Liver (tissue), 9 donors: ENCODE results near the gene DHFR. TPM values are rescaled to one million over a fixed set of nuclear protein-coding genes. Genes with fewer than 3 reads are reported as not detected.

Experiments
- DNase-seq: peaks from one replicate; pipeline ENCODE4 v3.0.0-alpha.2; 2017; ENCODE audit warnings: low spot score
- H3K27ac ChIP-seq, 2 donors: one replicate each; pipeline ENCODE4 v1.7.0; 2013; ENCODE audit warnings: inconsistent platforms in 2 of 2, low read length in 2 of 2, control low read depth in 1 of 2, low read depth in 1 of 2, mild to moderate bottlenecking in 1 of 2
- H3K27me3 ChIP-seq, 4 donors: one replicate each; pipeline versions ENCODE4 v1.6.1 to v1.7.0; 2013; ENCODE audit warnings: low read length in 3 of 4, inconsistent platforms in 1 of 4, mild to moderate bottlenecking in 1 of 4, moderate library complexity in 1 of 4; ENCODE audit not compliant: control insufficient read depth in 4 of 4, insufficient read depth in 4 of 4
- H3K36me3 ChIP-seq, 4 donors: one replicate each; pipeline versions ENCODE4 v1.6.1 to v1.7.0; 2013; ENCODE audit warnings: low read length in 3 of 4, mild to moderate bottlenecking in 3 of 4, low read depth in 1 of 4, moderate library complexity in 1 of 4; ENCODE audit not compliant: control insufficient read depth in 4 of 4, insufficient read depth in 3 of 4
- H3K4me1 ChIP-seq, 4 donors: one replicate each; pipeline versions ENCODE4 v1.6.1 to v1.7.0; 2013; ENCODE audit warnings: low read length in 3 of 4, mild to moderate bottlenecking in 3 of 4, moderate library complexity in 1 of 4; ENCODE audit not compliant: control insufficient read depth in 4 of 4, insufficient read depth in 4 of 4
- H3K4me3 ChIP-seq, 3 donors: one replicate each; pipeline versions ENCODE4 v1.6.1 to v1.7.0; 2013; ENCODE audit warnings: low read length in 3 of 3, control low read depth in 1 of 3, low read depth in 1 of 3, mild to moderate bottlenecking in 1 of 3
- H3K9ac ChIP-seq, 2 donors: one replicate each; pipeline ENCODE4 v1.7.0; 2013; ENCODE audit warnings: low read length in 2 of 2, mild to moderate bottlenecking in 2 of 2, moderate library complexity in 2 of 2, control low read depth in 1 of 2, low read depth in 1 of 2
- H3K9me3 ChIP-seq, 4 donors: one replicate each; pipeline versions ENCODE4 v1.6.1 to v1.7.0; 2013; ENCODE audit warnings: low read length in 3 of 4; ENCODE audit not compliant: control insufficient read depth in 4 of 4
- EGR1 ChIP-seq, 2 donors: IDR thresholded peaks; 2 replicates each; pipeline ENCODE4 v1.6.1; 2016 to 2018; ENCODE audit warnings: antibody characterized with exemption in 2 of 2, low read depth in 2 of 2
- FOXA1 ChIP-seq: IDR thresholded peaks from 2 replicates; pipeline ENCODE4 v1.6.1; 2016; ENCODE audit warnings: antibody characterized with exemption
- FOXA2 ChIP-seq: IDR thresholded peaks from 2 replicates; pipeline ENCODE4 v1.6.1; 2016; ENCODE audit warnings: antibody characterized with exemption
- GABPA ChIP-seq, 2 donors: IDR thresholded peaks in 1 of 2; conservative IDR thresholded peaks in 1 of 2; 2 replicates each; pipeline ENCODE4 v1.6.1; 2016; ENCODE audit warnings: antibody characterized with exemption in 2 of 2, mild to moderate bottlenecking in 1 of 2, moderate library complexity in 1 of 2
- HNF4A ChIP-seq, 2 donors: conservative IDR thresholded peaks; 2 replicates each; pipeline ENCODE4 v1.6.1; 2016; ENCODE audit warnings: antibody characterized with exemption in 2 of 2, mild to moderate bottlenecking in 2 of 2
- HNF4G ChIP-seq: IDR thresholded peaks from 2 replicates; pipeline ENCODE4 v1.6.1; 2016; ENCODE audit warnings: antibody characterized with exemption
- JUND ChIP-seq, 2 donors: IDR thresholded peaks; 2 replicates each; pipeline ENCODE4 v1.6.1; 2016; ENCODE audit warnings: antibody characterized with exemption in 2 of 2
- MAX ChIP-seq: IDR thresholded peaks from 2 replicates; pipeline ENCODE4 v1.6.1; 2016; ENCODE audit warnings: antibody characterized with exemption
- NR2F2 ChIP-seq: IDR thresholded peaks from 2 replicates; pipeline ENCODE4 v1.6.1; 2016; ENCODE audit warnings: antibody characterized with exemption
- RAD21 ChIP-seq, 2 donors: IDR thresholded peaks; 2 replicates each; pipeline ENCODE4 v1.6.1; 2016; ENCODE audit warnings: antibody characterized with exemption in 2 of 2, mild to moderate bottlenecking in 2 of 2
- RXRA ChIP-seq, 2 donors: IDR thresholded peaks; 2 replicates each; pipeline ENCODE4 v1.6.1; 2017 to 2018; ENCODE audit warnings: antibody characterized with exemption in 2 of 2, mild to moderate bottlenecking in 1 of 2
- SP1 ChIP-seq: IDR thresholded peaks from 2 replicates; pipeline ENCODE4 v1.6.1; 2018; ENCODE audit warnings: antibody characterized with exemption, mild to moderate bottlenecking
- TAF1 ChIP-seq: conservative IDR thresholded peaks from 2 replicates; pipeline ENCODE4 v1.6.1; 2016; ENCODE audit warnings: antibody characterized with exemption, mild to moderate bottlenecking
- YY1 ChIP-seq: IDR thresholded peaks from 2 replicates; pipeline ENCODE4 v1.6.1; 2016; ENCODE audit warnings: antibody characterized with exemption, mild to moderate bottlenecking
- WGBS: extraction: QIAGEN DNeasy Blood & Tissue Kit; methylation state at CpG from one replicate; pipeline ENCODE4 v1.1.7; 2013; 5-methylcytosine and 5-hydroxymethylcytosine counted together
- polyA plus RNA-seq, 2 donors: library from polyadenylated mRNA; stranded (reverse) in 1 of 2; unstranded in 1 of 2; fragments of 200-250 nt in 1 of 2; fragments of >200 nt in 1 of 2; fragmentation: Nextera tagmentation in 1 of 2; extraction: Ambion mirVana in 1 of 2; gene quantifications; one replicate each; pipeline versions ENCODE4 v1.2.1 to v1.2.3, GENCODE V29; 2013 to 2015
- total RNA-seq, 2 donors: library from RNA; depleted of rRNA; stranded (reverse); fragments of >200 nt; gene quantifications; one replicate each; pipeline ENCODE4 v1.2.3, GENCODE V29; 2014
- TF ChIP-seq, protein P1 (sequence below): fragments of 150-350 bp; IDR thresholded peaks from 2 replicates; pipeline ENCODE4 v1.5.1; 2017; ENCODE audit warnings: improper control_type of control experiment, low read depth, low read length; ENCODE audit not compliant: missing input control
- TF ChIP-seq, protein P2 (sequence below): IDR thresholded peaks from 2 replicates; pipeline ENCODE4 v1.6.1; 2016; ENCODE audit warnings: antibody characterized with exemption
- TF ChIP-seq, protein P3 (sequence below): IDR thresholded peaks from 2 replicates; pipeline ENCODE4 v1.6.1; 2016; ENCODE audit warnings: antibody characterized with exemption
- TF ChIP-seq, protein P4 (sequence below): IDR thresholded peaks from 2 replicates; pipeline ENCODE4 v1.6.1; 2016; ENCODE audit warnings: antibody characterized with exemption, mild to moderate bottlenecking
- donor health status: healthy.
- donor health status: healthy.
- donor health status: healthy.
- donor health status: healthy.
- donor health status: healthy.

Gene DHFR
- total and polyA plus RNA-seq, 4 donors = 8.9 to 57.7 (median 13.4) TPM

DNA sequence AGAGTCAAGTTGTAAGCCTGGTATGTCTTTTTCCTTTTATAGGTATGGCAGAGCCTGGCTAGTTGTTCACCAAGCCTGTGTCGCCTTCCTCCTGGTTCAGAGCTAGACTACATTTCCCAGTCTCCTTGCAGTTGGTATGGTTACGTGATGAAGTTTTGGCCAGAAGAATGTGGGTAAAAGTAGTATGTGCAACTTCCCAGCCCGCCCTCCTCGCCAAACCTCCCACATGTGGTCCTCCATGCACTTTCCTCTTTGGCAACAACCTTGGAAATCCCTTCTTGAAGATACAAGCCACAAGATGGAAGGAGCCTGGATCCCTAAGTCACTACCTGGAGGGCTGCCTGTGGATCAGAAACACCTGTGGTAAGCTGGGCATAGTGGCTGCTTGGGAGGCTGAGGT, 36.3 kb downstream of the DHFR start:
- no peaks in the 10 kb centered on the region for H3K36me3 ChIP-seq
- WGBS = 97% methylated on average over 4 of the region's 4 CpGs
- no peak overlapping the region for H3K4me3 ChIP-seq
- no peak for DNase-seq
- no peaks in the 10 kb centered on the region for H3K27me3 ChIP-seq
- no peaks in the 10 kb centered on the region for H3K9me3 ChIP-seq
- peaks cover 0 to 2% (median 0%) of the 10 kb centered on the region in 4 donors for H3K4me1 ChIP-seq
- H3K9ac ChIP-seq = no peak overlapping the region
- TF ChIP-seq YY1 (no peak), HNF4A (conservative IDR thresholded peaks at IDR 0.05) (no peak), HNF4G (no peak), MAX (no peak), EGR1 (IDR thresholded peaks at IDR 0.05; ENCODE audit: low read depth in 2 of 2) (no peak), NR2F2 (no peak), TAF1 (no peak), JUND (IDR thresholded peaks at IDR 0.05) (no peak)
- TF ChIP-seq, protein P1, sequence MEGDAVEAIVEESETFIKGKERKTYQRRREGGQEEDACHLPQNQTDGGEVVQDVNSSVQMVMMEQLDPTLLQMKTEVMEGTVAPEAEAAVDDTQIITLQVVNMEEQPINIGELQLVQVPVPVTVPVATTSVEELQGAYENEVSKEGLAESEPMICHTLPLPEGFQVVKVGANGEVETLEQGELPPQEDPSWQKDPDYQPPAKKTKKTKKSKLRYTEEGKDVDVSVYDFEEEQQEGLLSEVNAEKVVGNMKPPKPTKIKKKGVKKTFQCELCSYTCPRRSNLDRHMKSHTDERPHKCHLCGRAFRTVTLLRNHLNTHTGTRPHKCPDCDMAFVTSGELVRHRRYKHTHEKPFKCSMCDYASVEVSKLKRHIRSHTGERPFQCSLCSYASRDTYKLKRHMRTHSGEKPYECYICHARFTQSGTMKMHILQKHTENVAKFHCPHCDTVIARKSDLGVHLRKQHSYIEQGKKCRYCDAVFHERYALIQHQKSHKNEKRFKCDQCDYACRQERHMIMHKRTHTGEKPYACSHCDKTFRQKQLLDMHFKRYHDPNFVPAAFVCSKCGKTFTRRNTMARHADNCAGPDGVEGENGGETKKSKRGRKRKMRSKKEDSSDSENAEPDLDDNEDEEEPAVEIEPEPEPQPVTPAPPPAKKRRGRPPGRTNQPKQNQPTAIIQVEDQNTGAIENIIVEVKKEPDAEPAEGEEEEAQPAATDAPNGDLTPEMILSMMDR = no peak
- TF ChIP-seq, protein P2, sequence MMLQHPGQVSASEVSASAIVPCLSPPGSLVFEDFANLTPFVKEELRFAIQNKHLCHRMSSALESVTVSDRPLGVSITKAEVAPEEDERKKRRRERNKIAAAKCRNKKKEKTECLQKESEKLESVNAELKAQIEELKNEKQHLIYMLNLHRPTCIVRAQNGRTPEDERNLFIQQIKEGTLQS = no peak
- no peak overlapping the region for H3K27ac ChIP-seq

- Histone ChIP-seq H3K4me1 (no peaks in the 10 kb centered on the region), H3K9ac (no peak overlapping the region), H3K27me3 (no peaks in the 10 kb centered on the region), H3K9me3 (no peaks in the 10 kb centered on the region), H3K4me3 (no peak overlapping the region), H3K27ac (no peak overlapping the region), H3K36me3 (no peaks in the 10 kb centered on the region)
- WGBS = 87% methylated on average over 17 of the region's 17 CpGs
- TF ChIP-seq SP1 (no peak), MAX (no peak)
- no peak for DNase-seq
Observed at GRCh38 chr5:80615266-80615914, 39.4 kb downstream of the DHFR start.

DNA sequence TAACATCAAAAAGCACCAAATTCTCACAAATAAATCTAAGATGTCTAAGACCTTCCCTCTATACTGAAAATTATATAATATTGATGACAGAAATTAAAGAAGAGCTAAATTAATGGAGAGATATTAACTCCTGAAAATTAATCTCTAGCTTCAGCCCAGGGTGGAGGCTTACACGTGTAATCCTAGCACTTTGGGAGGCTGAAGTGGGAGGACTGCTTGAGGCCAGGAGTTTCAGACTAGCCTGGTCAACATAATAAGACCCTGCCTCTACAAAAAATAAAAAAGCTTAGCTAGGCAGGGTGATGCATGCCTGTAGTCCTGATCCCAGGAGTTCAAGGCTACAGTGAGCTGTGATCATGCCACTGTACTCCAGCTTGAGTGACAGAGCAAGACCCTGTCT, 45.1 kb downstream of the DHFR start:
- DNase-seq = no peak
- 86% methylated on average over 1 of the region's 1 CpG for WGBS
- no peak overlapping the region for H3K27ac ChIP-seq
- TF ChIP-seq EGR1 (IDR thresholded peaks at IDR 0.05; ENCODE audit: low read depth in 2 of 2) (no peak), HNF4A (conservative IDR thresholded peaks at IDR 0.05) (no peak), RXRA (IDR thresholded peaks at IDR 0.05) (no peak), FOXA2 (no peak), JUND (IDR thresholded peaks at IDR 0.05) (no peak), GABPA (IDR thresholded peaks at IDR 0.05 in 1 of 2, conservative IDR thresholded peaks at IDR 0.05 in 1 of 2) (no peak), TAF1 (no peak), HNF4G (no peak), MAX (no peak), RAD21 (IDR thresholded peaks at IDR 0.05) (no peak), FOXA1 (no peak), NR2F2 (no peak), SP1 (no peak), YY1 (no peak)
- TF ChIP-seq, protein P3, sequence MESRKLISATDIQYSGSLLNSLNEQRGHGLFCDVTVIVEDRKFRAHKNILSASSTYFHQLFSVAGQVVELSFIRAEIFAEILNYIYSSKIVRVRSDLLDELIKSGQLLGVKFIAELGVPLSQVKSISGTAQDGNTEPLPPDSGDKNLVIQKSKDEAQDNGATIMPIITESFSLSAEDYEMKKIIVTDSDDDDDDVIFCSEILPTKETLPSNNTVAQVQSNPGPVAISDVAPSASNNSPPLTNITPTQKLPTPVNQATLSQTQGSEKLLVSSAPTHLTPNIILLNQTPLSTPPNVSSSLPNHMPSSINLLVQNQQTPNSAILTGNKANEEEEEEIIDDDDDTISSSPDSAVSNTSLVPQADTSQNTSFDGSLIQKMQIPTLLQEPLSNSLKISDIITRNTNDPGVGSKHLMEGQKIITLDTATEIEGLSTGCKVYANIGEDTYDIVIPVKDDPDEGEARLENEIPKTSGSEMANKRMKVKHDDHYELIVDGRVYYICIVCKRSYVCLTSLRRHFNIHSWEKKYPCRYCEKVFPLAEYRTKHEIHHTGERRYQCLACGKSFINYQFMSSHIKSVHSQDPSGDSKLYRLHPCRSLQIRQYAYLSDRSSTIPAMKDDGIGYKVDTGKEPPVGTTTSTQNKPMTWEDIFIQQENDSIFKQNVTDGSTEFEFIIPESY = no peak
- TF ChIP-seq, protein P2 = no peak
- TF ChIP-seq, protein P4, sequence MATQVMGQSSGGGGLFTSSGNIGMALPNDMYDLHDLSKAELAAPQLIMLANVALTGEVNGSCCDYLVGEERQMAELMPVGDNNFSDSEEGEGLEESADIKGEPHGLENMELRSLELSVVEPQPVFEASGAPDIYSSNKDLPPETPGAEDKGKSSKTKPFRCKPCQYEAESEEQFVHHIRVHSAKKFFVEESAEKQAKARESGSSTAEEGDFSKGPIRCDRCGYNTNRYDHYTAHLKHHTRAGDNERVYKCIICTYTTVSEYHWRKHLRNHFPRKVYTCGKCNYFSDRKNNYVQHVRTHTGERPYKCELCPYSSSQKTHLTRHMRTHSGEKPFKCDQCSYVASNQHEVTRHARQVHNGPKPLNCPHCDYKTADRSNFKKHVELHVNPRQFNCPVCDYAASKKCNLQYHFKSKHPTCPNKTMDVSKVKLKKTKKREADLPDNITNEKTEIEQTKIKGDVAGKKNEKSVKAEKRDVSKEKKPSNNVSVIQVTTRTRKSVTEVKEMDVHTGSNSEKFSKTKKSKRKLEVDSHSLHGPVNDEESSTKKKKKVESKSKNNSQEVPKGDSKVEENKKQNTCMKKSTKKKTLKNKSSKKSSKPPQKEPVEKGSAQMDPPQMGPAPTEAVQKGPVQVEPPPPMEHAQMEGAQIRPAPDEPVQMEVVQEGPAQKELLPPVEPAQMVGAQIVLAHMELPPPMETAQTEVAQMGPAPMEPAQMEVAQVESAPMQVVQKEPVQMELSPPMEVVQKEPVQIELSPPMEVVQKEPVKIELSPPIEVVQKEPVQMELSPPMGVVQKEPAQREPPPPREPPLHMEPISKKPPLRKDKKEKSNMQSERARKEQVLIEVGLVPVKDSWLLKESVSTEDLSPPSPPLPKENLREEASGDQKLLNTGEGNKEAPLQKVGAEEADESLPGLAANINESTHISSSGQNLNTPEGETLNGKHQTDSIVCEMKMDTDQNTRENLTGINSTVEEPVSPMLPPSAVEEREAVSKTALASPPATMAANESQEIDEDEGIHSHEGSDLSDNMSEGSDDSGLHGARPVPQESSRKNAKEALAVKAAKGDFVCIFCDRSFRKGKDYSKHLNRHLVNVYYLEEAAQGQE = no peak

More for the DNA sequence above, 45.1 kb downstream of the DHFR start:
- Histone ChIP-seq H3K36me3 (no peaks in the 10 kb centered on the region), H3K27me3 (no peaks in the 10 kb centered on the region), H3K4me1 (peaks cover 0 to 17% (median 11%) of the 10 kb centered on the region in 4 donors), H3K9me3 (no peaks in the 10 kb centered on the region), H3K9ac (no peak overlapping the region), H3K4me3 (no peak overlapping the region)
